HG03460 (cell line): ENCODE data around the gene FBXL20.
"Not testable (repeated sequence)": the region's sequence is repeated elsewhere in the genome, so short reads cannot be mapped to it uniquely, and the experiment has no call there.

Experiments
- ATAC-seq: cut with Tn5 transposase; IDR thresholded peaks from one replicate; pipeline ENCODE4 v1.9.1; 2021; ENCODE audit not compliant: unreplicated experiment

FBXL20 gene

DNA sequence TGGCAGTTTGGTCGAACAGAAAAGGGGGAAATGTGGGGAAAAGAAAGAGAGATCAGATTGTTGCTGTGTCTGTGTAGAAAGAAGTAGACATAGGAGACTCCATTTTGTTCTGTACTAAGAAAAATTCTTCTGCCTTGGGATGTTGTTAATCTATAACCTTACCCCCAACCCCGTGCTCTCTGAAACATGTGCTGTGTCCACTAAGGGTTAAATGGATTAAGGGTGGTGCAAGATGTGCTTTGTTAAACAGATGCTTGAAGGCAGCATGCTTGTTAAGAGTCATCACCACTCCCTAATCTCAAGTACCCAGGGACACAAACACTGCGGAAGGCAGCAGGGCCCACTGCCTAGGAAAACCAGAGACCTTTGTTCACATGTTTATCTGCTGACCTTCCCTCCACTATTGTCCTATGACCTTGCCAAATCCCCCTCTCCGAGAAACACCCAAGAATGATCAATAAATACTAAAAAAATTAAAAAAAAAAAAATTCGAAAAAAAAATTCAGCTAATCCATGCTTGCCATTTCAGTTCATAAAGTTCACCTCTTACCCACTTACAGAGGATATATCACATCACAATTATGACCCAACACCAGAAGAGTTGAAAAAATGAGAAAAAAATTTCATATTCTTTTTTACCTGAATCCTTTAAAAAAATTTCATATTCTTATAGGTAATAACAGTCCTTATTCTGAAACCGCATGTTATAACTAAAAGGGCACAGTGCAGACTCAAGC is 67.2 kb downstream of the FBXL20 start:
- not testable (repeated sequence) for ATAC-seq

DNA sequence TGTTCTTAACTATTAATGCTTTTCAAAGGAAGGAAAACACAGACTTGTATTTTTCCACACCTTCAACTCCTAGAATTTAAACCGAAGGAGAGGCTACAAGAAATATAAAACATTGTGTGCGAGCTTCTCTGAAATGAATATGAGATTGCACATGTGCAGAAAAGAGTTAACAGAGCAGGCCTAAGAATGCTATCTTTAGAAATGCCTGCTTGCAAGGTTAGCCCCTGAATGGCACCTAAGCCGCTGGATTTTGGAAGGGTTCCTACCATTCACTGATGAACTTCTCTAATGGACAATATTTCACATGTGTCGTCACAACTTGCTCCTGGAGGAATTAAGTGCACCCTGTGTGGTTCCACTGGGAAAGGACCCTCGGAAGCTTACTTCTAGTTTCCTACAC is 69.3 kb downstream of the FBXL20 start:
- ATAC-seq = no peak

DNA sequence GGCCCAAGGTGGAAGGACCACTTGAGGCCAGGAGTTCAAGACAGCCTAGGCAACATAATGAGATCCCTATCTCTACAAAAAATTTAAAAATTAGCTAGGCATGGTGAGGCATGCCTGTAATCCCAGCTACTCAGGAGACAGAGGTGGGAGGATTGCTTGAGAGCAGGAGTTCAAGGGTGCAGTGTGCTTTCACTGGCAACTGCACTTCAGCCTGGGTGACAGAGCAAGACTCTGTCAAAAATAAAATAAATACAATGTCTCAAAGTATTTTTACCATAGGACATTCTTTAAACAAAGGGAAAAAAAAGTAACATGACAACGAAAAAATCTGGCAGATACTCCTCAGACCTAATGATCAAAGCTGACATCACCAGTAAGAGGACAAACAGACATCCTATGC is 72.6 kb downstream of the FBXL20 start:
- no peak for ATAC-seq

DNA sequence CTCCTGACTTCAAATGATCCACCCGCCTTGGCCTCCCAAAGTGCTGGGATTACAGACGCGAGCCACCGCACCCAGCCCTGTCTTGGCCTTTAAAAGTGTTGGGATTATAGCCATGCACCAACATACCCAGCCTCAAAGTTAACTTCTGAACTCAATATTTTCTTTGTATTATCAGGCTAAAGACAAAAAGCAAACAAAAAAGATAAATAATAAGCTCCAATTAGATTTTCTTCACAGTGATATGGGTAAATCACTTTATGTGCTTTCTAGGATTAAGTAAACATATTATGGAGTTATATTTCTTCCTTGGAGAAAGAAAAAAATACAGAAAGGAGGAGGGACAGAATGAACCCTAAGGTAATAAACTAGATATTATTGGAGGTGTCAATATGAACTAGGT is 74.3 kb downstream of the FBXL20 start:
- no peak for ATAC-seq

DNA sequence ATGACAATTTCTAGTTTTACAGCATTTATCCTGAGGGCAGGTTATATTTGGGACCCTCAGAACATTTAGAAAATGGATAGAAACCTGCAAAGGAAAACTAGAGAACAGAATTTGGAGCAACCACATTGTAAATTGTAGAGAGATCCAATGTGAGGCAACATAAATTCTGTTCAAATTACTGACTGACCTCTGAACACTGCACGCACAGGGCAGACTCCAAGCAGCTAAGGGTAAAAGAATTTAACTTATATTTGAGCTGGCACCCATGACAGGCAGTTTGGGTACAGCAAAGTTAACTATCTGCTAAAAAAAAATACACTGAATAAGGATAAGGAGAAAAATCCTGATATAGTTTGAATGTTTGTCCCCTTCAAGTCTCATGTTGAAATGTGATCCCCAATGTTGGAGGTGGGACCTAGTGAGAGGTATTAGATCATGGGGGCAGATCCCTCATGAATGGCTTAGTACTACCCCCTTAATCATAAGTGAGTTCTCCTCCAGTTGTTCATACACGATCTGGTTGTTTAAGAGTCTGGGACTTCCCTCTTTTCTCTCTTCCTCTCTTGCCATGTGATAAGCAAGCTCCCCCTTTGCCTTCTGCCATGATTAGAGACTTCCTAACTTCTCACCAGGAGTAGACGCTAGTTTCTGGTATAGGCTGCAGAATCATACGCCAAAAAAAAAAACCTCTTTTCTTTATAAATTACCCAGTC is 75.7 kb downstream of the FBXL20 start:
- ATAC-seq = no peak

DNA sequence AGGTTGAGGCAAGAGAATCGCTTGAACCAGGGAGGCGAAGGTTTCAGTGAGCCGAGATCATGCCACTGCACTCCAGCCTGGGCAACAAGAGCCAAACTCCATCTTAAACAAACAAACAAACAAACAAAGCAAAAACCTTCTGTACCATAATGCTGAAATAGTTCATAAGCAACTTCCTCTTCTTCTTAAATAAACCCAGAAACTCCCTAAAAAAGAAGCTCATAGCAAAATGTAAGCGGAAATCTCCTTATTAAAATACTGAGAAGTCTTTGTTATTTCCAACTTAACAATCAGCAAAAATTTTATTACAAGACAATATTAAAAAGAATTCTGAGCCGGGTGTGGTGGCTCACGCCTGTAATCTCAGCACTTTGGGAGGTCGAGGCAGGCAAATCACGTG is 82.8 kb downstream of the FBXL20 start:
- ATAC-seq = no peak

DNA sequence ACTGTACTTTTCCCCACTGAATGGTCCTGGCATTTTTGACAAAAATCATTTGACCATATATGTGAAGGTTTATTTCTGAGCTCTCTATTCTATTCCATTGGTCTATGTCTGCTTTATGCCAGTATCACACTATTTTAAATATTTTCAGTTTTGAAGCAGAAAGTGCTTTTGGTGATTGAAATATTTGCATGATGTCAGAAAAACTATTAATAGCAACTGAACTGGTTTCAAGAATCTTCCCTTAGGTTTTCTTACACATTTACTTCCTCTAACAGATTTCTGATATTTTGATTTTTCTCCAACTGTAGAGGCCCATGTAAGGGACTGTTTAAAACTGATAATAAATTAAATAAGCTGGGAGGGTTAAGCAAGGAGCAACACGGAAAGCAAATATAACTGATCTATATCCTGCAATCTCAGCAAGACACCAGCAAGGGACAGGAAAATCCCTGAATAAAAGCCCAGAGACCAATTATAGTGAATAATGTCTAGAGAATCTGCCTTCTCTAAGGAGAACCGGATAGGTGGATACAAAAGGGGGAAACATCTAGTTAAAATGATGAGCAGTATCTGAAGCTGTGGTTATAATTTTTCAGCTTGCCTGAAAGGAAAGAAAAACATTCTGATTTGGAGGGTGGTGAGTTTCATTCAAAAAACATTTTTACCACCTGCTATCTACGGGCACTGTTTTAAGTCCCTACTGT is 94.8 kb downstream of the FBXL20 start:
- ATAC-seq = no peak

DNA sequence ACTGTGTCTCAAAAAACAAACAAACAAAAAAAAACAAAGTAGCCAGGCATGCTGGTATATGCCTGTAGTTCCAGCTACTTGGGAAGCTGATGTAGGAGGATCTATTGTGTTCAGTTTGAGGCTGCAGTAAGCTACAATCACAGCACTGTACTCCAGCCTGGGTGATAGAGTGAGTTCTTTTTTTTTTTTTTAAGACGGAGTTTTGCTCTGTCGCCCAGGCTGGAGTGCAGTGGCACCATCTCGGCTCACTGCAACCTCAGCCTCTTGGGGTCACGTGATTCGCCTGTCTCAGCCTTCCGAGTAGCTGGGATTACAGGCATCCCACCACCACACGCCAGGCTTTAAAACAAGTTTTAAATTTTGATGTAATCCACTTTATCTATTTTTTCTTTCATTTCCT is 95.4 kb downstream of the FBXL20 start:
- no peak for ATAC-seq

DNA sequence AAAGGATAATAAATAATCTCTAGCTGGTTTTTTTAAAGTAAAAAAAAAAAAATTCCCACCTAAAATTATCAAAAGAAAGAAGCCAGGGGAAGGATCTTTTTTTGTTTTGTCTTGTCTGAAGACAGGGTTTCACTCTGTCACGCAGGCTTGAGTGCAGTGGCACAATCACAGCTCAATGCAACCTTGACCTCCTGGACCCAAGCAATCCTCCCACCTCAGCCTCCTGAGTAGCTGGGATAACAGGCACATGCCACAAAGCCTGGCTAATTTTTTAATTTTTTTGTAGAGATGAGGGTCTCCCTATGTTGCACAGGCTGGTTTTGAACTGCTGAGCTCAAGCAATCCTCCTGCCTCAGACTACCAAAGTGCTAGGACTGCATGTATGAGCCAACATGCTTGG is 97.2 kb downstream of the FBXL20 start:
- no peak for ATAC-seq

DNA sequence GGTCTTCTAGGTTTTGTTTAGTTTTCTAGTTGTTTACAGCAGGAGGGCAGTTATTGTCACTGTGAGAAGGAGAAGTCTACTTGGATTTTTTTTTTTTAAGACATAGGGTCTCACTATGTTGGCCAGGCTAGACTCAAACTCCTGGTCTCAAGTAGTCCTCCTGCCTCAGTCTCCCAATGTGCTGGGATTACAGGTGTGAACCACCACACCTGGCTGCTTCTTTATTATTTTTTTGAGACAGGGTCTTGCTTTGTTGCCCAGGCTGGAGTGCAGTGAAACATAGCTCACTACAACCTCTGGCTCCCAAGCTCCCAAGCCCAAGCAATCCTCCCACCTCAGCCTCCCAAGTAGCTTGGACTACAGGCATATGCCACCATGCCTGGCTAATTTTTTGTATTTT is 107.4 kb downstream of the FBXL20 start:
- ATAC-seq = no peak

DNA sequence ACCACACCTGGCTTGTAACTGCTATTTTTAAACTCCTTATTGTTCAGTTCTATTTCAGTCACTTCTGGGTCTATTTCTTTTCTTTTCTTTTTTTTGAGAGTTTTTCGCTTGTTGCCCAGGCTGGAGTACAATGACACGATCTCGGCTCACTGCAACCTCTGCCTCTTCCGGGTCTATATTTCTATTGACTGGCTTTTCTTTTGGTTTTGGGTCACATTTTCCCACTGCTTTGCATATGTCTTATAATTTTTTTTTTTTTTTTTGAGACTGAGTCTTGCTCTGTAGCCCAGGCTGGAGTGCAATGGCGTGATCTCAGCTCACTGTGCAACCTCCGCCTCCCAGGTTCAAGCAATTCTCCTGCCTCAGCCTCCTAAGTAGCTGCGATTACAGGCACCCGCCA is 108.9 kb downstream of the FBXL20 start:
- not testable (repeated sequence) for ATAC-seq

DNA sequence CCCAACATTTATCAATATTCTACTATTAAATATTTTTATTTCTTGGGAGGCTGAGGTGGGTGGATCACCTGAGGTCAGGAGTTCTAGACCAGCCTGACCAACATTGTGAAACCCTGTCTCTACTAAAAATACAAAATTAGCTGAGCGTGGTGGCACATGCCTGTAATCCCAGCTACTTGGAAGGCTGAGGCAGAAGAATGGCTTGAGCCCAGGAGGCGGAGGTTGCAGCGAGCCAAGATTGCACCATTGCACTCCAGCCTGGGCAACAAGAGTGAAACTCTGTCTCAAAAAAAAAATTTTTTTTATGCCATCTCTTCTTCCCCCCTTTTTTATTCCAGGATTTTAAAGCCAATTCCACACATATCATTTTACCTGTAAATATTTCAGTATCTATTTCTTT is 114.9 kb downstream of the FBXL20 start:
- ATAC-seq = not testable (repeated sequence)

DNA sequence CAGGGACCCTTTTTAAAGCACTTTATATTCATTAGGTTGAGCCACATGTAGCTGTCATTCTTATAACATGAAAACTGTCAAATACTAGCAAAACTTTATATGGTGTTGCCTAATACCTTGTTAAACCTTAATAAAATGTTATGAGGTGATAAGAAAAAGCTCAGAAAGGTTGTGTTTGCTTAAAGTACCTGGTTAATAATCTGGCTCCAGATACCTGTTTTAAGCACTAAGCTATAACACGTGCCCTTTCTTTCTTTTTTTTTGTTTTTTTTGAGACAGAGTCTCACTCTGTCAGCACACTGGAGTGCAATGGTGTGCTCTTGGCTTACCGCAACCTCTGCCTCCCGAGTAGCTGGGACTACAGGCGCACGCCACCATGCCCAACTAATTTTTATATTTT is 116.7 kb downstream of the FBXL20 start:
- no peak for ATAC-seq

DNA sequence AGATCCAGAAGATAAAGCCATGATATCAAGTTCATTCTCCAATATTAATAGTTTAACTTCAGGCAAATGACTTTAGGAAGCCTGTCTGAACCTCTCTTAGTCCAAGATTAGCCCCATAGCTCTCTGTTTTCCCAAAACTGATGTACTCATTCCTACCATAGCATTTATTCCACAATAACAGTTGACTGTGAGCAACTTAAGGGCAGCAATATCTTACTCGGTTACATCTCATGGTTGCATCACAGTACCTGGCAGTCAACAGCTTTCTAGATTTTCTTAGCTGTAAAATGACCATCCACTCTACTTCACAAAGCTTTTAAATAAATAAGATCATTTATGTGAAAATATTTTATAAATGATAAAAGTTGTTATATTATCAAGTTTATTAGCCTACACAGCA is 117.5 kb downstream of the FBXL20 start:
- no peak for ATAC-seq

DNA sequence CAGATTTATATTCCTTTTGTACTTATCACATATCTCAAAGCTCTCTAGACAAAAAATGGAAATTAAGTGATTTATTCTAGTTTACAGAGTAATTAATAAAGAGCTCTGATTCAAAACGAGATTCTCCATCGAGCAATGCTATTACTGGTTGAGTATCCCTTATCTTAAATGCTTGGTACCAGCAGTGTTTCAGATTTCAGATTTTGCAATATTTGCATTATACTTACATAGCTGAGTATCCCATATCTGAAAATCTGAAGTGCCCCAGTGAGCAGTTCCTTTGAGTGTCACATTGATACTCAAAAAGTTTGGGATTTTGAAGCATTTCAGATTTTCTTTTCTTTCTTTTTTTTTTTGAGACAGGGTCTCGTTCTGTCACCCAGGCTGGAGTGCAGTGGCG is 118.3 kb downstream of the FBXL20 start:
- ATAC-seq = no peak

DNA sequence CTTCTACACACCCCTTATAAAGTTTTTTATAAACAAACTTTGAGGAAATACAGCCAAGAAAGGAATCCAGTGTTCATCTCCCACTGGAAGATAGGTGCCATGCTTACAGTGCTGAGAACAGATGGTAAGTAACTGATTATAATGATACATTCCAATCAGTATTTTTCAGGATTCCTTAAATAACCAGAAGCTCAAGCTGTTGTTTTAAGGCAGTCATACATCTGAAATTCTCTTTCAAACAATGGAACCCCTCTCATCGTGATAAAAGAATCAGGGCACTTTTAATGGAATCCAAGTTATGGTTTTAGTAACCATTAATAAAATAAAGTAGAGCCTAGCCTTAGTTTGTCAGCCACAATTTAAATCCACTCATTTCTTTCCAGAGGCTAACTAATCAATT is 119.6 kb downstream of the FBXL20 start:
- no peak for ATAC-seq

DNA sequence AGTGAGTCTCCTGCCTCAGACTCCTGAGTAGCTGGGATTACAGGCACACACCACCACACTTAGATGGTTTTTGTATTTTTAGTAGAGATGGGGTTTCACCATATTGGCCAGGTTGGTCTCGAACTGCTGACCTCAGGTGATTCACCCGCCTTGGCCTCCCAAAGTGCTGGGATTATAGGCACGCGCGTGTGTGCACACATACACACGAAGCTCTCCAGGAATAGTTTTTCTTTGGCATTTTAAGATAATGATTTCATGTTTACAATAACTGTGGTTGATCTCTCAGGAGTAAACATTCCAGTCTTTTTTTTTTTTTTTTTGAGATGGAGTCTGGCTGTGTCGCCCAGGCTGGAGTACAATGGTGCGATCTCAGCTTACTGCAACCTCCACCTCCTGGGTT is 123.2 kb downstream of the FBXL20 start:
- ATAC-seq = not testable (repeated sequence)

DNA sequence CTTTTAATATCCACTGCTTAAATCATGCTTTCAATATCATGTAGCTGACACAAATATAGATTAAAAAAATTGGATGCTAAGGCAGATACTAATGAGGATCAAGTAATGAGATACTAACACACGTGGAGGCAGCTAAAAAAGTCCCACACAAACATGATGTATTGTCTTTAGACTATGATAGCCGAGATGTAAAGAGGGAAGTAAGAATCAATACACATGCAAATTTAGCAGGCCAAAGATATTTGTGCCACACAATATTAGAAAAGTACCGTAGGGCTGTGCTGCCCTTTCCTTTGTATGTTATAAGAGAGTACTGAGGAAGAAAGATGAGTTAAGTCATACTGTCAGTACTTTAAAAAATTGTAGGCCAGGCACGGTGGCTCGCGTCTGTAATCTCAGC is 124.3 kb downstream of the FBXL20 start:
- ATAC-seq = no peak

DNA sequence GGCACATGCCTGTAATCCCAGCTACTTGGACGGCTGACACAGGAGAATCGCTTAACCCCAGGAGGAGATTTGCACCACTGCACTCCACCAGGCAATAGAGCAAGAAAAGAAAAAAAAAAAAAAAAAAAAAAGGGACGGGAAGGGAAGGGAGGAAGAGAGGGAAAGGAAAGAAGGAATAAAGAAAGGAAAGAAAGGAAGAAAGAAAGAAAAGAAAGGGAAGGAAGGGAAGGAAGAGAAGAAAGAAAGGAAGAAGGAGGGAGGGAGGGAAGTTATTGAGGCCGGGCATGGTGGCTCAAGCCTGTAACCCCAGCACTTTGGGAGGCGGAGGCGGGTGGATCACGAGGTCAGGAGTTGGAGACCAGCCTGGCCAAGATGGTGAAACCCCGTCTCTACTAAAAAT is 125.3 kb downstream of the FBXL20 start:
- ATAC-seq = no peak

DNA sequence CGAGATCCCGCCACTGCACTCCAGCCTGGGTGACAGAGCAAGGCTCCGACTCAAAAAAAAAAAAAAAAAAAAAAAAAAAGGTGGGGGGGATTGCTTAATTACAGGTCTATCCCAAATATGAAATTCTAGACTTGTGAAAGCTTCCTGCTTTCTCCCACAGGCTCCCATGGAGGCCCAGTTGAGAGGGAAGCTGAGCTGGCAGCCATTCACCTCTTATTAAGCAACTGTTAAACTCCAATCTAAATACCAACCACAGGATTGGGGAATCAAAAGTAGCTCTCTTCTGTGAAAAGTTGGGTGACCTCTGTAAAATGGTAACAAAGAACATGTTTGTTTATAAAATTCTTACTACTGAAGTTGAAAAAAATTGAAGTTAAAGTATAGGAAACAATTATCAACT is 129.9 kb downstream of the FBXL20 start:
- ATAC-seq = no peak

DNA sequence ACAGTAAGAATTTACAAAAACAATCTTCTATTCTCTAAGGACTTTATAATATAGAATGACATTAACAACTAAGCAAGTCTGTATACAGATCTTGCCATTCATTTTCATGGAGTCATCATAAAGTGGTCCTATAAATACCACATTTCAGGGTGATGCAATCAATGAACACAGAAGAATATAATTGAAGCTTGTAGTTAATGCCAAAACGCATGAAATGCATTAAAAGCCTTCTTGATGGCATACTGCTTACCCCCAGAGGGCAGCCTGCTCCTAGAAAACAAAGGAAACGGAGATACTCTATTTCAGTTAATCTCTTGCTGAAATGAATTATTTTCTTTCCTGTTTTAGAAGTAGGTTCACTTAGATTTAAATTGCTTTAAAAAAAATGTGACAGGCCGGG is 130.5 kb downstream of the FBXL20 start:
- ATAC-seq = no peak

DNA sequence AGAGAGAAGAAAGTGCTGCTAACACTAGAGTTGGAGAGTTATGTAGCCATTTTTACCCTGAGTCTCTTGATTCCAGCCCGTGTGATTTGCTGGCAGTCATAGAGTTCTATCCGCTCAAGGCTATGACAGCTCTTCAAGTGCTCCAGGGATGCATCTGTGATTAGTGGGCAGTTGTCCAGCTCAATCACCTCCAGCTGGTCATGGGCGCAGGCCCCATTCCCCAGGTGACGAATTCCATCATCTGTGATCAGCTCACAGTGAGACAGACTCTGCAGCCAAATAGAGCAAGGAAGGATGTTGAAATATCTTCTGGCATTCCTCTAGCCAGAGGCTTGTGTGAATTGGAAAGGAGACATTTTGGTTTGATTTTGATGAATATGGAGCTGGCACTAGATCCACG is 137.3 kb downstream of the FBXL20 start:
- no peak for ATAC-seq
